Thoracic aorta (tissue), 2 donors: ENCODE data around the gene PHACTR1. TPM values are rescaled to one million over a fixed set of nuclear protein-coding genes. Genes with fewer than 3 reads are reported as not detected.

Experiments
- ATAC-seq: fragments of 150-250 bp; one replicate; pipeline ENCODE4 v1.8.0; 2017; ENCODE audit warnings: low read depth; ENCODE audit not compliant: insufficient number of reproducible peaks, low FRiP score
- DNase-seq: peaks from one replicate; pipeline ENCODE4 v3.0.0-alpha.2; 2020; ENCODE audit warnings: low spot score
- H3K27ac ChIP-seq, 2 donors: fragments of 200-600 bp; sonication (generic); 1 replicate in 1 of 2; 2 replicates in 1 of 2; pipeline ENCODE4 v1.5.1; 2016; ENCODE audit warnings: mild to moderate bottlenecking in 2 of 2, moderate library complexity in 2 of 2
- H3K27me3 ChIP-seq: fragments of 200-600 bp; sonication (generic); replicated peaks from 2 replicates; pipeline ENCODE4 v1.6.0; 2016; ENCODE audit warnings: mild to moderate bottlenecking; ENCODE audit not compliant: insufficient read depth
- H3K36me3 ChIP-seq: fragments of 200-600 bp; sonication (generic); one replicate; pipeline ENCODE4 v1.5.1; 2016
- H3K4me1 ChIP-seq, 2 donors: fragments of 200-600 bp; sonication (generic); 1 replicate in 1 of 2; 2 replicates in 1 of 2; pipeline versions ENCODE4 v1.5.1 to v1.6.0; 2016; ENCODE audit warnings: low read depth in 2 of 2, mild to moderate bottlenecking in 1 of 2; ENCODE audit not compliant: control insufficient read depth in 1 of 2
- H3K4me3 ChIP-seq: fragments of 200-600 bp; sonication (generic); 2 replicates; pipeline ENCODE4 v1.5.1; 2016; ENCODE audit warnings: mild to moderate bottlenecking
- H3K9me3 ChIP-seq: fragments of 200-600 bp; sonication (generic); 2 replicates; pipeline ENCODE4 v1.5.1; 2016
- total RNA-seq, 2 donors: library from RNA; depleted of rRNA; stranded (reverse); fragments of >200 nt; gene quantifications; one replicate each; pipeline versions ENCODE4 v1.1.0 to v1.2.3, GENCODE V29; 2016
- TF ChIP-seq, protein P1 (sequence below): fragments of 200-600 bp; sonication (generic); IDR thresholded peaks from one replicate; pipeline ENCODE4 v1.5.1; 2019; ENCODE audit warnings: antibody characterized with exemption

PHACTR1 gene
- total RNA-seq, 2 donors from 2014 or later, result 42.9 to 69.1 TPM

DNA sequence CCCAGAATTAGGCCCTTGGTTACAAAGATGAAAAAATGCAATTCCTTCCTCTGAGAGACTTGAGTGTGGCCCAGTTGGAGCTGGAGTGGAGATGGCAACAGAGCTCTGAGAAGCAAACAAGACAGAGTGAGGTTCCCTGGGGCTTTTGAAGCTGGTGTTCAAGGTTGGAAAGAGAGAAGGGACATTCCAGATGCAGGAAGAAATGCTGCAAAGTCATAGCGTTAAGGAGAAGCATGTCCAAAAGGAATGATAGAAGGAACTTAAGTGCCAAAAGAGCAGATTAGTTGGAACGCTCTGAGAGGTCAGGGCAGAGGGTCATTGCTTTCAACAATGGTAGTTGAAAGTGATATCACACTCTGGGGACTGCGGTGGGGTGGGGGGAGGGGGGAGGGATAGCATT is 360.0 kb downstream of the PHACTR1 start:
- Histone ChIP-seq H3K9me3 (no peaks in the 10 kb centered on the region), H3K4me3 (no peak overlapping the region), H3K4me1 (peaks cover 55 to 92% of the 10 kb centered on the region in 2 donors), H3K27ac (no peak overlapping the region), H3K27me3 (no peaks in the 10 kb centered on the region), H3K36me3 (no peaks in the 10 kb centered on the region)
- DNase-seq, result no peak
- no peak for ATAC-seq
- TF ChIP-seq, protein P1, sequence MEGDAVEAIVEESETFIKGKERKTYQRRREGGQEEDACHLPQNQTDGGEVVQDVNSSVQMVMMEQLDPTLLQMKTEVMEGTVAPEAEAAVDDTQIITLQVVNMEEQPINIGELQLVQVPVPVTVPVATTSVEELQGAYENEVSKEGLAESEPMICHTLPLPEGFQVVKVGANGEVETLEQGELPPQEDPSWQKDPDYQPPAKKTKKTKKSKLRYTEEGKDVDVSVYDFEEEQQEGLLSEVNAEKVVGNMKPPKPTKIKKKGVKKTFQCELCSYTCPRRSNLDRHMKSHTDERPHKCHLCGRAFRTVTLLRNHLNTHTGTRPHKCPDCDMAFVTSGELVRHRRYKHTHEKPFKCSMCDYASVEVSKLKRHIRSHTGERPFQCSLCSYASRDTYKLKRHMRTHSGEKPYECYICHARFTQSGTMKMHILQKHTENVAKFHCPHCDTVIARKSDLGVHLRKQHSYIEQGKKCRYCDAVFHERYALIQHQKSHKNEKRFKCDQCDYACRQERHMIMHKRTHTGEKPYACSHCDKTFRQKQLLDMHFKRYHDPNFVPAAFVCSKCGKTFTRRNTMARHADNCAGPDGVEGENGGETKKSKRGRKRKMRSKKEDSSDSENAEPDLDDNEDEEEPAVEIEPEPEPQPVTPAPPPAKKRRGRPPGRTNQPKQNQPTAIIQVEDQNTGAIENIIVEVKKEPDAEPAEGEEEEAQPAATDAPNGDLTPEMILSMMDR, result no peak

DNA sequence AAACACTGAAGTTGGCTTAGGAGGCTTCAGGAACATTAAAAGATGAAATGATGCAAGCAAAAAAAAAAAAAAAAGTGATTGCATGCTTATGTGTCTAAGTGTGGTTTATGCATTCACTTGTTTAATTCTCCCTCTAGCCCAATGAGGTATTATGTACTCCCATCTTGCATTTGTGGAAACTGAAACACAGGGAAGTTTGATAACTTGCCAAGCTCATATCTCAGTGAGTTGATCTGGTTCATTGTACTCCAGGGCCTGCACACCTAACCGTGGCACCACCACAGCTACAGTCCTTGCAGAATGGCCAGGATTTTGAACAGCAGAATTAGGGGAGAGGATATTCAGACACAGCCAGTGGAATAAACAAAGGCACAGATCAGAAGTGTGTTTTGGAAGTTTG is 360.6 kb downstream of the PHACTR1 start:
- DNase-seq, result no peak
- no peak for ATAC-seq
- TF ChIP-seq, protein P1, result no peak
- Histone ChIP-seq H3K27ac (peak overlapping the region; percentile 59 to 74), H3K36me3 (no peaks in the 10 kb centered on the region), H3K27me3 (no peaks in the 10 kb centered on the region), H3K4me1 (peaks cover 55 to 92% of the 10 kb centered on the region in 2 donors), H3K4me3 (no peak overlapping the region), H3K9me3 (no peaks in the 10 kb centered on the region)

GRCh38 chr6:13079096-13079723 is 362.6 kb downstream of the PHACTR1 start:
- H3K4me1 ChIP-seq, result peaks cover 55 to 78% of the 10 kb centered on the region in 2 donors
- no peaks in the 10 kb centered on the region for H3K9me3 ChIP-seq
- H3K27ac ChIP-seq, result peak overlapping the region; percentile 59 to 74
- TF ChIP-seq, protein P1, result no peak
- no peaks in the 10 kb centered on the region for H3K27me3 ChIP-seq
- DNase-seq, result no peak
- peak overlapping the region; percentile 16 for H3K4me3 ChIP-seq
- no peak for ATAC-seq
- no peaks in the 10 kb centered on the region for H3K36me3 ChIP-seq

DNA sequence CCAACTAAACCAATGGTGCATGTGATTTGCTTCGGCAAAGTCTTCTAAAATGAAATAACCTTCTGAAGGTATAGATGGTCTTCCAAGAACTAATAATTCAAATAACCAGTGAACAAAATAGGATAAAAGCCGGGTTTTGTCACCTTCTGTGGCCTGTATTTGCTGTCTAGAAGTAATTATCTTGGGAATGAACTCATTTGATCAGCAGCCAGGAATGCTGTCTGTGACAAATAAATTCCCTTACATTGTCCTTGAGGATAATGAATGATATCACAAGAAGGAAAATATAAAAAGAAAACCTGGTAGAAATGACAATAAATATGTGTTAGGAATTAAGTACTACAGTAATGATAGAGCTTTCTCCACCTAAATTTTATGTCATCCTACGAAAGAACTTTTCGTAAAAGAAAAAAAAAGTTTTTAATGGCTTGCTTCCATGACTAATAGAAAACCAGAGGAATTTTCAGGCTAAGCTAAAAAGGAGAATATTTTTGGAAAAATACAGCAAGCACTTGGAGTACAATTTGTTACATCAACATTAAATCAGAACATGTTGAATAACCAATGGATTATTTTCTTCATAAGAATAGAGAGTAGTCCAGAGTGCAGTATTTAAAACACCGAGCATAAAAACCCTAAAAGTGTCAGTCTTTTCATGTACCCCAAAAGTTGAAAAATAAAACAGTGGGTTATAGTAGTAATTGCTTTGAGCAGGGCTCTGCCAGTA is 364.1 kb downstream of the PHACTR1 start:
- no peaks in the 10 kb centered on the region for H3K9me3 ChIP-seq
- H3K27me3 ChIP-seq, result no peaks in the 10 kb centered on the region
- H3K4me3 ChIP-seq, result peak overlapping the region; percentile 45
- no peak for DNase-seq
- no peaks in the 10 kb centered on the region for H3K36me3 ChIP-seq
- peaks cover 50 to 67% of the 10 kb centered on the region in 2 donors for H3K4me1 ChIP-seq
- ATAC-seq, result peak; percentile 78
- peak overlapping the region; percentile 59 to 81 for H3K27ac ChIP-seq
- TF ChIP-seq, protein P1, result no peak

- peak overlapping the region; percentile 48 to 81 for H3K27ac ChIP-seq
- H3K36me3 ChIP-seq, result no peaks in the 10 kb centered on the region
- peaks cover 44 to 64% of the 10 kb centered on the region in 2 donors for H3K4me1 ChIP-seq
- H3K9me3 ChIP-seq, result no peaks in the 10 kb centered on the region
- peak overlapping the region; percentile 45 for H3K4me3 ChIP-seq
- ATAC-seq (no peak), DNase-seq (no peak)
- TF ChIP-seq, protein P1, result no peak
- H3K27me3 ChIP-seq, result no peaks in the 10 kb centered on the region
Observed at GRCh38 chr6:13081189-13081563, 364.6 kb downstream of the PHACTR1 start.
